Muscle of arm (tissue), 12 donors: ENCODE results near the gene CLCN6. TPM values are rescaled to one million over a fixed set of nuclear protein-coding genes. Genes with fewer than 3 reads are reported as not detected.

Experiments
- polyA plus RNA-seq, 12 donors: library from polyadenylated mRNA; unstranded; fragments of 120-200 nt; gene quantifications; one replicate each; pipeline ENCODE4 v1.2.1, GENCODE V29; 2013; ENCODE audit not compliant: insufficient read length in 12 of 12

Gene CLCN6
- polyA plus RNA-seq, 12 donors = 9.9 to 18.1 (median 14.6) TPM; not detected in 1

Other genes starting within 250 kb of the CLCN6 start
- 10 to 100 TPM in 1 of 12 donors, under 1 TPM in 10, not detected in 1; 0.16 to 21.4 (median 0.52) TPM for gene FBXO2, start 151.8 kb upstream of the CLCN6 start, polyA plus RNA-seq
- 10 to 100 TPM in 1 of 12 donors, 1 to 10 TPM in 10, not detected in 1; 2.9 to 14.0 (median 4.8) TPM for gene FBXO44, start 151.3 kb upstream of the CLCN6 start, polyA plus RNA-seq
- gene FBXO6, start 142.0 kb upstream of the CLCN6 start, polyA plus RNA-seq = 1 to 10 TPM in 10 of 12 donors, not detected in 2; 2.3 to 5.0 (median 3.4) TPM
- gene MAD2L2, start 125.0 kb upstream of the CLCN6 start, polyA plus RNA-seq = 10 to 100 TPM in 11 of 12 donors, not detected in 1; 15.8 to 39.8 (median 25.1) TPM
- under 1 TPM in 10 of 12 donors, not detected in 2; 0.26 to 0.52 (median 0.35) TPM for gene DRAXIN, start 114.5 kb upstream of the CLCN6 start, polyA plus RNA-seq
- 10 to 100 TPM in 11 of 12 donors, not detected in 1; 14.0 to 24.3 (median 16.7) TPM for gene AGTRAP, start 70.1 kb upstream of the CLCN6 start, polyA plus RNA-seq
- gene C1orf167, start 44.0 kb upstream of the CLCN6 start, polyA plus RNA-seq = 10 to 100 TPM in 1 of 12 donors, 1 to 10 TPM in 9, not detected in 2; 1.8 to 10.6 (median 5.7) TPM
- gene MTHFR, start 227 bp upstream of the CLCN6 start, polyA plus RNA-seq = 100 to 1,000 TPM in 1 of 12 donors, 10 to 100 TPM in 11; 22.3 to 122 (median 38.6) TPM
- 10 to 100 TPM in 1 of 12 donors, 1 to 10 TPM in 7, under 1 TPM in 3, not detected in 1; 0.73 to 14.7 (median 1.5) TPM for gene NPPA, start 41.6 kb downstream of the CLCN6 start, polyA plus RNA-seq
- gene NPPB, start 52.8 kb downstream of the CLCN6 start, polyA plus RNA-seq = not detected
- 10 to 100 TPM in 11 of 12 donors, not detected in 1; 22.9 to 37.3 (median 28.4) TPM for gene KIAA2013, start 120.2 kb downstream of the CLCN6 start, polyA plus RNA-seq
- 100 to 1,000 TPM in 10 of 12 donors, 10 to 100 TPM in 1, not detected in 1; 89.9 to 196 (median 146) TPM for gene PLOD1, start 128.5 kb downstream of the CLCN6 start, polyA plus RNA-seq
- gene MFN2, start 174.3 kb downstream of the CLCN6 start, polyA plus RNA-seq = 10 to 100 TPM in 11 of 12 donors, not detected in 1; 54.4 to 78.5 (median 64.4) TPM
- 10 to 100 TPM in 11 of 12 donors, not detected in 1; 11.2 to 25.4 (median 15.1) TPM for gene MIIP, start 213.3 kb downstream of the CLCN6 start, polyA plus RNA-seq